Transverse colon (tissue), 4 donors: ENCODE results near the gene CNTN4.

Source experiments
- CTCF ChIP-seq, 5 experiments: fragments of 200-600 bp in 3 of 5; fragments of 450-650 bp in 2 of 5; sonication (generic) in 3 of 5; IDR thresholded peaks; 1 replicate in 2 of 5; 2 replicates in 3 of 5; pipeline ENCODE4 v1.5.1; 2016 to 2017; ENCODE audit warnings: antibody characterized with exemption in 5 of 5, inconsistent platforms in 3 of 5, mild to moderate bottlenecking in 2 of 5, moderate library complexity in 1 of 5
- EP300 ChIP-seq: sonication (generic); formaldehyde crosslinking; IDR thresholded peaks from one replicate; pipeline ENCODE4 v1.6.1; 2017; ENCODE audit warnings: antibody characterized with exemption, low read depth
- POLR2AphosphoS5 ChIP-seq, 3 donors: sonication (generic); formaldehyde crosslinking; IDR thresholded peaks; one replicate each; pipeline ENCODE4 v1.6.1; 2016; ENCODE audit warnings: antibody characterized with exemption in 3 of 3

GRCh38 chr3:2615080-2615479, 516.4 kb downstream of the CNTN4 start:
- TF ChIP-seq CTCF (IDR thresholded peaks at IDR 0.05) (no peak), EP300 (no peak), POLR2AphosphoS5 (IDR thresholded peaks at IDR 0.05) (no peak)
